GM12875 (cell line): ENCODE data around the gene ZFP1.

Source experiments
- H3K4me3 ChIP-seq: one replicate; pipeline ENCODE4 v1.5.1; 2011; ENCODE audit warnings: low read depth, low read length, control low read depth
- TF ChIP-seq, protein P1 (sequence below): IDR thresholded peaks from 2 replicates; pipeline ENCODE4 v1.5.1; 2011; ENCODE audit warnings: low read depth, mild to moderate bottlenecking, control low read depth, inconsistent platforms, low read length, moderate library complexity, borderline replicate concordance; ENCODE audit not compliant: insufficient read depth

ZFP1 gene

DNA sequence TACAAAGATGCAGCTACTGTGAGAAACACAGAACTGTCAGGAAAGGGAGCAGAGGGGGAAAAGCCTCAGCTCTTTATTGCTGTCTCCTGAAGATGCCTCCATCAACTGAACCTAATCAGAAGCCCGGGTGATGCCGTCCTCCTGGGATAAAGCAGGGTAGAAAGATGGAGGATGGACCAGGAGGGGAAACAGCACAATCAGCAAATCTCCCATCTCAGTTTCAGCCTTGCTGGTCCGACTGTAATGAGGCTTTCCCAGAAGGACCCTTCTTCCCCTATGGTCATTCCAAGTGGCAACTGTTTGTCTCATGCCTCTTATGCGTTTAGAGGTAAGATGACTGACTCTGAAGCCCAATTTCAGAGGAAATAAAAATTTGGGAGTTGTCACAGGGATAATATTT lies 24.3 kb downstream of the ZFP1 start:
- TF ChIP-seq, protein P1, sequence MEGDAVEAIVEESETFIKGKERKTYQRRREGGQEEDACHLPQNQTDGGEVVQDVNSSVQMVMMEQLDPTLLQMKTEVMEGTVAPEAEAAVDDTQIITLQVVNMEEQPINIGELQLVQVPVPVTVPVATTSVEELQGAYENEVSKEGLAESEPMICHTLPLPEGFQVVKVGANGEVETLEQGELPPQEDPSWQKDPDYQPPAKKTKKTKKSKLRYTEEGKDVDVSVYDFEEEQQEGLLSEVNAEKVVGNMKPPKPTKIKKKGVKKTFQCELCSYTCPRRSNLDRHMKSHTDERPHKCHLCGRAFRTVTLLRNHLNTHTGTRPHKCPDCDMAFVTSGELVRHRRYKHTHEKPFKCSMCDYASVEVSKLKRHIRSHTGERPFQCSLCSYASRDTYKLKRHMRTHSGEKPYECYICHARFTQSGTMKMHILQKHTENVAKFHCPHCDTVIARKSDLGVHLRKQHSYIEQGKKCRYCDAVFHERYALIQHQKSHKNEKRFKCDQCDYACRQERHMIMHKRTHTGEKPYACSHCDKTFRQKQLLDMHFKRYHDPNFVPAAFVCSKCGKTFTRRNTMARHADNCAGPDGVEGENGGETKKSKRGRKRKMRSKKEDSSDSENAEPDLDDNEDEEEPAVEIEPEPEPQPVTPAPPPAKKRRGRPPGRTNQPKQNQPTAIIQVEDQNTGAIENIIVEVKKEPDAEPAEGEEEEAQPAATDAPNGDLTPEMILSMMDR: no peak
- H3K4me3 ChIP-seq: no peak overlapping the region

DNA sequence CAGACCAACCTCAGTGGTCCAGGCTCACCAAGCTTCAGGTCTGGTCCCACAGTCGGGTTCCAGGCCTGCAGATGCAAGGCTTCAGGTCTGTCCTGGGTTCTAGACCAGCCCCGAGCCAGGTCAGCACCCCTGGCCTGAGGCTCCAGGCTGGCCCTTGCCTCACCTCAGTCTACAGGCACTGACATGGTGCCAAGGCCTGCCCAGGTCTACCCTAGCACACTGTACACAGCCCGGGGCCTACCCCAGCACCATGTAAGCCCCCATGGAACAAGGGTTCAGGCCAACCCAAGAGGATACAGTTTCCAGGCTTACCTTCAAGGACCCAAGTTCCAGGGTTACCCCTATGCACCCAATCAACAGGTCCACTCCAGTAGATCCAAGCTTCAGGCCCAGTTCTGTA lies 26.8 kb downstream of the ZFP1 start:
- TF ChIP-seq, protein P1: no peak
- no peak overlapping the region for H3K4me3 ChIP-seq

DNA sequence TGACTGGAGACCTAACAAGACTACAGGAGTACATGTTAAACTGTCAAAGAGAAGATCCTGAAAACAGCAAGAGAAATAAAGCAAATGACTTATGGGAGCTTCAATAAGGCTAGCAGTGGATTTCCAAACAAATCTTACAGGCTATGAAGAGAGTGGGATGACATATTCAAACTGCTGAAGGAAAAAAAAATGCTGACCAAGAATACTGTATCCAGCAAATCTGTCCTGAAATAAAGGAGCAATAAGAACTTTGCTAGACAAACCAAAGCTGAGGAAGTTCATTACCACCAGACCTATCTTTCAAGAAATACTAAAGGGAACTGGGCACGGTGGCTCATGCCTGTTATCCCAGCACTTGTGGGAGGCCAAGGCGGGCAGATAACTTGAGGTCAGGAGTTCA lies 28.6 kb downstream of the ZFP1 start:
- H3K4me3 ChIP-seq: no peak overlapping the region
- TF ChIP-seq, protein P1: no peak

DNA sequence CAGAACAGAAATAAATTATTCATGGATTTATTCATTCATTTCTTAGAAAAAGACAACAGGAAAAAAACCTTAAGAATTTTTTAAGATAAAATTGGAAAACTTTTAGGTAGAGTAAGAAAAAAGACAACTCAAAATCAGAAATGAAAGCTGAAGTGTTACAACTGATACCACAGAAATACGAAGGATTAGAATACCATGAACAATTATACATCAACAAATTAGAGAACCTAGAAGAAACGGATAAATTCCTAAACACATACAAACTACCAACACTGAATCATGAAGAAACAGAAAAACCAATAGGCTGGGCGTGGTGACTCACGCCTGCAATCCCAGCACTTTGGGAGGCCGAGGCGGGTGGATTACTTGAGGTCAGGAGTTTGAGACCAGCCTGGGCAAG lies 30.9 kb downstream of the ZFP1 start:
- TF ChIP-seq, protein P1: no peak
- H3K4me3 ChIP-seq: no peak overlapping the region

DNA sequence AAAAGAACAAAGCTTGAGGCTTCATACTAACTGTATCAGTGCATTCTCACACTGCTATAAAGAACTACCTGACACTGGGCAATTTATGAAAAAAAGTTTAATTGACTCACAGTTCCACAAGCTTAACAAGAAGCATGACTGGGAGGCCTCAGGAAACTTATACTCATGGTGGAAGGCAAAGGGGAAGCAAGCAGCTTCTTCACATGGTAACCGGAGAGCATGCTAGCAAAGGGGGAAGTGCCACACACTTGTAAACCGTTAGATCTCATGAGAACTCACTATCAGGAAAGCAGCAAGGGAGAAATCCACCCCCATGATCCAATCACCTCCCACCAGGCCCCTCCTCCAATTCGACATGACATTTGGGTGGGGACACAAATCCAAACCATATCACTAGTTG lies 33.3 kb downstream of the ZFP1 start:
- no peak overlapping the region for H3K4me3 ChIP-seq
- TF ChIP-seq, protein P1: no peak

DNA sequence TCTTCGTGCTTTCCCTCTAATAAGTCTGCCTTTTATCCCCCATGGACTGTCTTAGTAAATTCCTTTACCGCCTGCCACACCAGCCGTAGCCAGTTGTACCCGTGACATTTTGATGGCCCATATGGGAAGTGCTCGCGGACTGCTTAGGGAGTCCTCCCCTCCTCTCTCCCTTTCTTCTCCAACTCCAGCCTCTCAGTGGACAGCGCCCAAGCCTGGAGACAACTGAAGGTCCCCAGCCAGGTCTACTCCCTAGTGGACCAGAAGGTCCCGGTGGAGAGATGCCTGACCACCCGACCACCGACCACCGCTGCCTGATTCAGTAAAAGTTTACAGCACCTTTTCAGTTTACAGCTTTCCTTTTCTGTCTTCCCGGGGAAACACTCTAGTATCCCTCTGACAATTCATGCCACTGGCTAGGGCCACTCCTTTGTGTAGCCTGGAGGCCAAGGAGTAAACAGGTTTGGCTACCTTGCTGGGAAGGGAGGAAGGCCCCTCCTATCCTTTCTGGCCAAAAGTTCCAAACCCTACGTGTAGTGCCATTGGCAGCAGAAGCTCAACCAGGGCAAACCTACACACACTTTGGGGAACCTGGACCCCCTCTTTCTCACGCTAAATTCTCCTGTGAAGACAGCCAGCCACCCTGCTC lies 40.6 kb downstream of the ZFP1 start:
- TF ChIP-seq, protein P1: no peak
- no peak overlapping the region for H3K4me3 ChIP-seq

DNA sequence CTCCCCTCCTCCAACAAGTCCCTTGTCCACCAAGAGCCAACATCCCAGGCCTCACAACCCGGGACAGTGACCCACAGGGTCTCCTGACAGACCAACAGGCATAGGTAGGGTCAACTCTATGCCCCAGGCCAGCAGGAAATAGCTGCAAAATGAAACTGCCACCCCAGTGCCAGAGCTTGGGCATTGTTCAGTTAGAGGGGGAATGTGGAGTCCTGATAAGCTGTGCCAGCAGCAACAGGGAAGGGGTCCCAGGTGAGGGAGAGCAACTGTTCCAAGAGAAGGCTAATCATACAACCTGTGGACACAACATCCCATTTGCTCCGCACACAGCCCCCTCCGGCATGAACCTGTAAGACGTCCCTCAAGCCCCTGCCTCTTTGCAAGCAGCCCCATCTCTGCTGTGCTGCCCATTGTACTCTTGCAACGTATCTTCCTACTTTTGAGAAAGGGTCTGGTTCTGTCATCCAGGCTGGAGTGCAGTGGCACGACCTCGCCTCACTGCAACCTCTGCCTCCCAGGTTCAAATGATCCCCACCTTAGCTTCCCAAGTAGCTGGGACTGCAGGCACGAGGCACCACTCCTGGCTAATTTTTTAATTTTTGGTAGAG lies 41.4 kb downstream of the ZFP1 start:
- H3K4me3 ChIP-seq: no peak overlapping the region
- TF ChIP-seq, protein P1: no peak
